RWPE1 (cell line): ENCODE measurements around the gene FHL3.
A peak's percentile ranks its signal among the peaks of the same experiment; 100 is the strongest.

Source experiments
- CTCF ChIA-PET: fragments of 350-600 bp; sonication (Branson Sonifier 250); formaldehyde crosslinking; extraction: SDS; loops from one replicate; lab custom pipeline; 2021; lab: Yijun Ruan, JAX
- POLR2A ChIA-PET: fragments of 400-600 bp; formaldehyde crosslinking; extraction: SDS; loops from one replicate; lab custom pipeline; 2020; ENCODE audit warnings: antibody characterized with exemption; ENCODE audit not compliant: low non-redundant PET; lab: Yijun Ruan, JAX
- DNase-seq: peaks from one replicate; pipeline ENCODE4 v3.0.0; 2012; ENCODE audit warnings: low spot score
- H3K27ac ChIP-seq: fragments of 450-650 bp; 2 replicates; pipeline ENCODE4 v1.5.1; 2017
- CTCF ChIP-seq: fragments of 450-650 bp; conservative IDR thresholded peaks from 2 replicates; pipeline ENCODE4 v1.5.1; 2017; ENCODE audit warnings: low read depth, mild to moderate bottlenecking

FHL3 gene

GRCh38 chr1:38000233-38000528, 5.1 kb downstream of the FHL3 start:
- peak overlapping the region; percentile 94 for H3K27ac ChIP-seq
- ChIA-PET POLR2A (no interaction called here), CTCF (interaction anchor here (0.6 kb wide), 1 partner anchor 11 kb away, joined by 3 read pairs; the partner anchor contains the start of gene SF3A3)
- no peak for TF ChIP-seq CTCF
- no peak for DNase-seq

- peak overlapping the region; percentile 94 for H3K27ac ChIP-seq
- no peak for DNase-seq
- CTCF ChIA-PET = interaction anchor here (0.6 to 0.7 kb wide), 2 partner anchors 10 to 242 kb away, joined by 3 read pairs; partner anchors contain the start of gene SF3A3
- POLR2A ChIA-PET = no interaction called here
- TF ChIP-seq CTCF = no peak
Measured at GRCh38 chr1:37999430-38000232, 5.7 kb downstream of the FHL3 start.

GRCh38 chr1:37998913-37999429, 6.3 kb downstream of the FHL3 start:
- CTCF ChIA-PET = no interaction called here
- peak overlapping the region; percentile 94 for H3K27ac ChIP-seq

GRCh38 chr1:37998089-37998808, 7.1 kb downstream of the FHL3 start:
- CTCF ChIA-PET = no interaction called here
- no peak for TF ChIP-seq CTCF
- POLR2A ChIA-PET = no interaction called here
- H3K27ac ChIP-seq = peak overlapping the region; percentile 94
- no peak for DNase-seq

More at GRCh38 chr1:37998913-37999429, 6.3 kb downstream of the FHL3 start:
- TF ChIP-seq CTCF = no peak
- no peak for DNase-seq
- POLR2A ChIA-PET = no interaction called here

GRCh38 chr1:37997256-37998088, 7.8 kb downstream of the FHL3 start:
- TF ChIP-seq CTCF = no peak
- CTCF ChIA-PET = interaction anchor here (0.6 kb wide), 1 partner anchor 46 kb away, joined by 4 read pairs; no protein-coding TSS in a partner anchor
- POLR2A ChIA-PET = no interaction called here
- peak overlapping the region; percentile 94 for H3K27ac ChIP-seq
- no peak for DNase-seq
